Renal cortical epithelial cell (primary cell): Measurements from ENCODE around the gene YIF1A. TPM values are rescaled to one million over a fixed set of nuclear protein-coding genes. Genes with fewer than 3 reads are reported as not detected.
A peak's percentile ranks its signal among the peaks of the same experiment; 100 is the strongest.
"Not testable (repeated sequence)": the region's sequence is repeated elsewhere in the genome, so short reads cannot be mapped to it uniquely, and the experiment has no call there.

ENCODE experiments used
- DNase-seq: peaks from one replicate; pipeline ENCODE4 v3.0.0-alpha.2; 2011; ENCODE audit warnings: low read depth
- total RNA-seq: library from RNA; depleted of rRNA; stranded (reverse); fragments of >200 nt; gene quantifications from 2 replicates; pipeline ENCODE4 v1.2.3, GENCODE V29; 2014

YIF1A gene
- total RNA-seq, 1 donor from 2014 or later: 87.7 TPM

DNA sequence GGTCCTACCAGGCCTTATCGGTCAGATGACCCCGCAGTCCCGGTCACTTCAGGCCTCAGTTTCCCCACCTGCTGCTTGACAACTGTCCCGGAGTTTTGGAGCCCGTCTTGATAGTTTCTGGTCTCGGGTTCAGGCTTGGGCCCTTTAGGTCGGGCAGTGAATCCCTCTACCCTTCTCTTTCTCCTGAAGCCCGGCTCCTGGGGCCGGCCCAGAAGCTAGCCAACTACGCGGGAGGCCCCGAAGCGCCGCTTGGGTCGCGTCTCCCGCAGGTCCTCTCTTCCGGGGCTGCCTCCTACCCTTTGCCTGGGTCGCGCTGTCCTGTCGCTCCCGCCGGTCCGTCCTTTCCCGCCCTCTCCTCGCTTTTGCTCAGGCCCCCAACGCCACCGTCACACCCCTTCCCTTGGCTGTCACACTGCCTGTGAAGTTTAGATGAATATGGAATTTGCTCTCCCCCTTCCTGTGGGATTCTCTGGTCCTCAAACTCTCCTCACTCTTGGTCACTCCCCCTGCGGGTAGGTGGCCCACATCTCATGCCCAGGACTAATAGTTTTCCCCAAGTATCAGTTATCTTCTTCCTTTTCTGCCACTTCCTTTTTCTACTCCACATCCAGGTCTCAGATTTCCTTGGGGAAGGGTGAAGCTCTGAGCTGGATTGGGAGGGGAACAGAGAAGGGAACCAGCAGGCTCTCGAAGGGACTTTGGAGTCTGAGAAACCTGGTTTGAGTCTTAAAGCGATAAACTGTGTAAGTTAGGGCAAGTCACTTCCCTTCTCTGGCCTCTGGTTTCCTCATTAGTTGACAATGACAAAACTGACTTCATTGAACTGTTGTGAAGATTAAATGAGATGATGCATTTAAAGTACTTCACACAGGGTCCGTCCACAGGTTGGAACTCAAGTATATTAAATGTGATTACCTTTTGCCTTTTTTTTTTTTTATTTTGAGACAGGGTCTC lies 19.7 kb downstream of the YIF1A start:
- DNase-seq: no peak

DNA sequence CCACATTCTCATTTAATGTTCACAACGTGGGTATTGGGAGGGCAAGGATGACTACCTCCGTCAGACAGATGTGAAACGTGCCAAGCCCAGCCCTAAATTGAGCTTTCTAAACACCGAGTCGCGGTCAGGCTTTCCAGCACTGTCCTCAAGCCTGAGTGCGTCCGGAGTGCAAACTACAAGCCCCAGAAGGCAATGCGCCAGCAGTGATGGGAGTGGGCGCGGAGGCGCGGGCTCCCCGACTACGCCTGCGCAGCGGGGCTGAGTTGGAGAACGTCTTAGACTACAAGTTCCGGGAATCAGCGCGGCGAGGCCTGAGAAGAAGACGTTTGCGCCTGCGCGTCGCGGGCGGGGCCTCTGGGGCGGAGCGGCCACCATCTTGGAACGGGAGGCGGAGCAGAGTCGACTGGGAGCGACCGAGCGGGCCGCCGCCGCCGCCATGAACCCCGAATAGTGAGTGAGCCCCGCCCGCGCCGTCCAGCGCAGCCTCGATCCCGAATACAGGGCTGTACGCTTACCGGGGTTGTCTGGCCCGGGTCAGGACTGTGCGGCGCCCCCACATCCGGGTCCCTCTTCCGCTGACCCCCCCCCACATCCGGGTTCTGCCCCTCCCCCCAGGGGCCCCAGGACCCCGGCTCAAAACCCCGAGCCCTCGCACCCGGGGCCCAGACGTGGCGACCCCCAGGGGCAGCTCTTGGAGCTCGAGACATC lies 20.5 kb downstream of the YIF1A start, which contains the start of gene RAB1B:
TSS of gene RAB1B (plus strand) at position 396 of the 708 bp plus-strand sequence. CDS start at position 437, 41 bp downstream.
- peak; percentile 97 for DNase-seq

DNA sequence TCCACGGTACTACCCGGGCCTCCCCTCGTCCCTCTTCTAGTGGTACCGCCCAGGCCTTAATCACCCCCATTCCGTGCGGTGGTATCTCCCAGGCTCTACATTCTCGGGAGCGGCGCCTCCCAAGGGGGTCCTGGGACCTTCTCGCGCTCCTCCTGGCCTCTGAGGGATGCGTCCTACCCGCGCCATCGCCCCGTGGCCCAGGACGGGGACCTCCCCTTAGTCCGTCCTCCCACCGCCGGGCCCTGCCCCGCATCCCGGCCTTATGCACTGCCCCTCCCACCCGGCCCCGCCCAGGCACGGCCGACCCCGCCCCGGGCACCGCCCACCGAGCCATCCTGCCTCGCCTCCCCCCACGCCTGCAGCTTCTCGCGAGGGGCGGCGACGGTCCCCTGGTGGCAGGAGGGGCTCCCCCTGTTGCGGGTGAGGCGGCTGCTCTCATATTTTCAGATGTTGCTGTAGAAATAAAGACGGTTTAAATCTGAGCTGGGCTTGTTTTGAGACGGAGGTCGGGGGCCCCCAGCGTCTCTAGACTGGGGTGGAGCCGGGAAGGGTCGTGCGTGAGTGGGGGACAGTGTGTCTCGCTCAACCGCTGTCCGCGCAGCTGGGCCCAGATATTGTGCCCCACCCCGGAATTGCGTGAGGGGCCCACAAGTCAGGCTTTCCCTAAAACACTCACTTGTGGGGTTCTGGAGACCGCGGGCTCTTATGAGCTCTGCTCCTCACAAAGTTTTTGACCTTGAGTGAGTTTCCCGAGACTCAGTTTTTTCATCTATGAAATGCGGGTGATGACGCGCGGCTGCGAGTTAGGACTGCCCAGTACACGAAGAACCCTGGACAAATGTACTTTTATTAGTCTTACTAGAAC lies 21.3 kb downstream of the YIF1A start:
- peak; percentile 40 for DNase-seq

DNA sequence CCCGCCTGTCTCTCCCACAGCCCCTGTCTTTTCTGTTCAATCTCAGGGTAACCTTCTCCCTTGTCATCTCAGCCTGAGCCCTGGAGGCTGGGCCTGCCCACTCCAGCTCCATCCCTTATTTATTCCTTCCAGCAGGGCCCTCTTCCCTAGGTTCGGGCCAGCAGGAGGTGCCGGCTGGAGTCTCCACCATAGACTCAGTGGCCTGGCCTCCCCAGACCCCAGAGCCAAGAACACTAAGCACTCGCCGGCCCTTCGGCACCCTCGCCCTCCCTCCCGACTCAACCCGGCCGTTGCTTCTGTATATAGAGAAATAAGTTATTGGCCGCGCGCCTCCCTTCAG lies 21.9 kb downstream of the YIF1A start:
- no peak for DNase-seq

DNA sequence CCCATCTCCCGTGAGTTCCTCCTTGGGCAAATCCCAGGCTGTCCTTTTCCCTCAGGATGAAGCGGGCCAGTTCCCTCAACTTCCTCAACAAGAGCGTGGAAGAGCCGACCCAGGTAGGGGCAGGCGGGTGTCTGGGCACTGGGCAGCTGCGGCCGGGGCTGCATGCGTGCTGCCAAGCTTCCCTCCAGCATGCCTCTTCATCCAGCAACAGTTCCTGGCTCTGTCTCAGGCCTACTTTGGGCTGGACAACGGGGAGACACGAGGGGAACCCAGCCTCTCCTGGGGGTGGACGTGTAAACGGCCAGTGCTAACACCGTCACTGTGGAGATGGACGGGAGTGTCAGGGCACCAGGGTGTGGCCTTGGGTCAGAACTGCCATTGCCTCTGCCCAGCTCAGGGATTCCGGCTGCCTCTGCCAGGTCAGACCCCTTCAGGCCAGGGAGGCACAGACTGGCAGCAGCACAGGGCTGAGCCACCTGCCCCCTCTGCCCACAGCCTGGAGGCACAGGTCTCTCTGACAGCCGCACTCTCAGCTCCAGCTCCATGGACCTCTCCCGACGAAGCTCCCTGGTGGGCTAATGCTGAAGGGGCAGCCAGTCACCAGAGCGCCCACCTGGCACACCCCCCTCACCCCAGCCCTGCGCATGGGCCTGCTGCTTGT lies 22.4 kb downstream of the YIF1A start:
- no peak for DNase-seq

DNA sequence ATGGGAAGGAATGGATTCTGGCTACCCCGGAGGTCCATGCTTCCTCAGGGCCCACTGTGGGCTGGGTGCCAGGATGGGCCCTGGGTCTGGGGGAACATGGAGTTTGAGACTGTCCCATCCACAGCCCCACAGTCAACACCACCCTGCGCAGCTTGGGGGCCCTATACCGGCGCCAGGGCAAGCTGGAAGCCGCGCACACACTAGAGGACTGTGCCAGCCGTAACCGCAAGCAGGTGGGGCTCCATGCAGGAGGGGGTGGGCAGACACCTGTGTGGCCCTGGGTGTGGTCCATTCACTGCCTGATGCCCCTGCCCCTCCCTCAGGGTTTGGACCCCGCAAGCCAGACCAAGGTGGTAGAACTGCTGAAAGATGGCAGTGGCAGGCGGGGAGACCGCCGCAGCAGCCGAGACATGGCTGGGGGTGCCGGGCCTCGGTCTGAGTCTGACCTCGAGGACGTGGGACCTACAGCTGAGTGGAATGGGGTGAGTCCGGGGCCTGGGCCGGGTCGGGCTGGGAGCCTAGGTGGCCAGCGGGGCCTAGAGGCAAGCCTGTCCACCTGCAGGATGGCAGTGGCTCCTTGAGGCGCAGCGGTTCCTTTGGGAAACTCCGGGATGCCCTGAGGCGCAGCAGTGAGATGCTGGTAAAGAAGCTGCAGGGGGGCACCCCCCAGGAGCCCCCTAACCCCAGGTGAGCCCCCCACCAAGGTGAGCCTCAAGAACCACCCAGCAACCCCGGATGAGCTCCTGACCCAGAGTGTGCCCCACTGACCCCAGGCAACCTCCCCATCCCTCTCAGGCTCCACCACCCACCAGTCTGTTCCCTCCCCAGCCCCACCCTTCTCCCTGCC lies 23.2 kb downstream of the YIF1A start:
- DNase-seq: no peak

DNA sequence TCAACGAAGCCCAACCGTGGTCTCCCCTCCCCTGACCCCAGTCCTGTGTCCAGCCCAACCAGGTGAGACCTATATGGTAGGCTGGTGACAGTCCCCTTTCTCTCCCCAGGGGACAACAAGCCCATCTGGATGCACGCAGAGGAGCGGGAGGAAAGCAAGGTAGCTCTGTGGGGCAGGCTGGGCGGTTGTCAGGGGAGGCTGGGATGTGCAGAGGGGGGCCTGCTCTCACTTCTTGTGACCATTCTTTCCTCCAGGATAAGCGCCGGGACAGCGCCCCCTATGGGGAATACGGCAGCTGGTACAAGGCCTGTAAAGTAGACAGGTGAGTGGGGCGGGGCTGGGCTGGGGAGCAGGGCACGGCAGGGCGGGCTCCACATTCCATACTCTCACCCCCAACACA lies 24.0 kb downstream of the YIF1A start:
- DNase-seq: no peak

DNA sequence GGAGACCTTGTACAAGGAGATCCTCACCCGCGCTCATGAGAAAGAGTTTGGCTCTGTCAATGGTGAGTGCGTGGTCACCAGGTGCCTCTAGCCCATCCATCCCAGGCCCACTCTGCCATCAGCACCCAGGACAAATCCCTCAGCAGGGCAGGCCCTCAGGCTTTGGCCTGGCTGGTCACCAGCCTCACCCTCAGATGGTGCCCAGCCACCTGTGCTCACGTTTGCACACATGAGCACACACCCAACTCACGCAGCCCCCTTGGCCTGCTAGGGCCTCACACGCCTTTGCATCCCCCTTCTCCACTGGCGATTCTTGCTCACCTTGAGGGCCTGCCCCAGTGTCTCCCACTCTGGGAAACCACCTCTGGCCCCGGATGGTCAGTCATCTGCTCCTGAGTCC lies 24.6 kb downstream of the YIF1A start:
- DNase-seq: no peak

DNA sequence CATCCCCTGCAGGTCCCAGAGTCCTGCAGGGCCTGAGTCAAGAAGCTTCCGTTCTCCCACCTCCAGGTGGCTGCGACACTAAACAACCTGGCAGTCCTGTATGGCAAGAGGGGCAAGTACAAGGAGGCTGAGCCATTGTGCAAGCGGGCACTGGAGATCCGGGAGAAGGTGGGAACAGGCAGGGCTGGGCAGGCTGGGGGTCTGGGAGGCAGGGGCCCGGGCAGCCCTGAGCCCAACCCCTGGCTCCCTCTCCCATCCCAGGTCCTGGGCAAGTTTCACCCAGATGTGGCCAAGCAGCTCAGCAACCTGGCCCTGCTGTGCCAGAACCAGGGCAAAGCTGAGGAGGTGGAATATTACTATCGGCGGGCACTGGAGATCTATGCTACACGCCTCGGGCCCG lies 25.2 kb downstream of the YIF1A start:
- DNase-seq: no peak

DNA sequence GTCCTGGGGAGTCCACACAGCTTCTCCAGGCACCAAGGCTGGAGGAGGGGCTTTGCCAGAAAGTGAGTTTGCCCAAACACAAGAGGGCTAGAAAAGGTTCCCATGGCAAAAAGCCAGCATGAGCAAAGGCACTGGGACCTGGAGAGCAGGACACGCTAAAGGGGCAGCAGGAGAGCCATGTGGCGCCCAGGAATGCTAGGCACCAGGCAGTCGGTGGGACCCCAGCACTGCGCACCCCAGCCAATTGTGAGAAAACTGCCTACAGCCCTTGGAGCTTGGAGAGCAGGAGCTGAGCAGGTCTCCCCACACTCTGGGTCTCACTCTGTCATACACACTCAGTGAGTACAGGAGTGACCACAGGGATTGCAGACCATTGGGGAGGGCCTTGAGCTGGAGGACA lies 25.7 kb downstream of the YIF1A start:
- no peak for DNase-seq

DNA sequence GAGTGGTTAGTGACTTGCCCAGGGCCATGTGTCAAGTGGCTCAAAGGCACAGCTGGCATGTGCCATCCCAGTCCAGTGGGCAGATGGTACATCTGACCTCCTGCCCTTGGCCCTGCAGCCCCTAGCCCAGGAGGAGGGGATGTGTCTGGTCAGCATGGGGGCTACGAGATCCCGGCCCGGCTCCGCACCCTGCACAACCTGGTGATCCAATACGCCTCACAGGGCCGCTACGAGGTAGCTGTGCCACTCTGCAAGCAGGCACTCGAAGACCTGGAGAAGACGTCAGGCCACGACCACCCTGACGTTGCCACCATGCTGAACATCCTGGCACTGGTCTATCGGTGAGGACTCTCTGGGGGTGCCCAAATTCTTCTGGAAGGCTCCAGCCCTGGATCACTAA lies 26.2 kb downstream of the YIF1A start:
- no peak for DNase-seq

DNA sequence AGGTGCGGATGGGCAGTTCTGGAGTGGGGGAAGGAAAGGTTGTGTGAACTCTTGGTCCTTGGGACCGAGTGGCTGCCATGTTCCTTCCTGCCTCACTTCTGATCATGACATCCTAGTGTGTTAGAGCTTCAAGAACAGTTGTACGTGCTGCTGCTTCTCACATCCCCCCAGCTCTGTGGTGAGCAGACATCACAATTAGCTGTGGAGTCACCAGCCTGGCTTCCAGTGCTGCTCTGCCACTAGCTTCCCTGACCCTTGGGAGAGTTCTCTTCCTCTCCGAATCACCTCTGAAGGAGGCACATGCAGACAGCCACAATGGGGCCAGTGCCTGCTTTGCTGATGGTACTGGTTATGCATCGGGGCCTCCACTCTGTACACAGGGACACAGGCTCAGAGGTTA lies 26.8 kb downstream of the YIF1A start:
- no peak for DNase-seq

DNA sequence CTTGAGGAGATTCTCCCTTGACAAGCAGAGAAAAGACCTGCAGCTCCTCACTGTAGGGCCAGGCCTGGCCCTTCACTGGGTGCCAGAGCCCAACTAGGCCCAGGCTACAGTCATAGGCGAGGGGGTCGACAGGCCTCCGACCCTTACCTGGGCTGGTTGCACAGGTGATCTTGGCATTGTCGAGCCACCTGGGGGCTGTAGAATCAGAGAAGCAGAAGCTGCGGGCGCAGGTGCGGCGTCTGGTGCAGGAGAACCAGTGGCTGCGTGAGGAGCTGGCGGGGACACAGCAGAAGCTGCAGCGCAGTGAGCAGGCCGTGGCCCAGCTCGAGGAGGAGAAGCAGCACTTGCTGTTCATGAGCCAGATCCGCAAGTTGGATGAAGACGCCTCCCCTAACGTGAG lies 27.4 kb downstream of the YIF1A start:
- DNase-seq: no peak

DNA sequence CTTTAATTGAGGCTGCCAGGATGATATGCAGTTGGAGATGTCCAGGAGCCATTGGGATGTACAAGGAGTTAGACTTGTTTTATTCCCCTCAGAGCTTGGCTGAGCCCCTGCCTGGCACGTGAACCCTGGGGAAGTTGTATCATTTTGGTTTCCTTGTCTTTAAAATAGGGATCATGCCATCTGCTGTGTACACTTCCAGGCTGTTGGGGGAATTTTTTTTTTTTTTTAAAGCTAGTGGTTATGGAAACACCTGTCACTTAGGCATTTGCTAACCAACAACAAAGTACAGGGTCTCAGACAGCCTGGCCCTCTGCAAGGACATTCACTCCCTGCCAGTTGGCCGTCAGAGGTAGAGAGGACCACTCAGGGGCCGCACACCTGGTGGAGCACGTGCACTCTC lies 29.0 kb downstream of the YIF1A start:
- no peak for DNase-seq

DNA sequence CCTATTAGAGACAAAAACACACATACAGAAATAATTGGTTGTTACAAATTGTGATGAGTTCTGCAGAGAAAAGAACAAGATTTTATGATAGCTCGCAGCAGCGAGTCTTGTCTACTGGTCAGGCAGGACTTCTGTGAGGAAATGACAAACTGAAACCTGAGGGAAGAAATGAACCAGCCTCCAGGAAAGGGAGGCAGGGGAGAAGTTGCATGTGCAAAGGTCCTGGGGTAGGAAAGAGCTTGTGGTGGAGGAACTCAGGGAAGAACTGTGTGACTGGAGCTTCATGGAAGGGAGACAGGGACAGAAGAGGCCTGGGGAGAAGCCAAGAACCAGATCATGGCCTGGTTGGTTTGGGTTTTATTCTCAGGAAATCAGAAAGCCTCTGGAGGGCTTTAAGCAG lies 29.7 kb downstream of the YIF1A start:
- no peak for DNase-seq

DNA sequence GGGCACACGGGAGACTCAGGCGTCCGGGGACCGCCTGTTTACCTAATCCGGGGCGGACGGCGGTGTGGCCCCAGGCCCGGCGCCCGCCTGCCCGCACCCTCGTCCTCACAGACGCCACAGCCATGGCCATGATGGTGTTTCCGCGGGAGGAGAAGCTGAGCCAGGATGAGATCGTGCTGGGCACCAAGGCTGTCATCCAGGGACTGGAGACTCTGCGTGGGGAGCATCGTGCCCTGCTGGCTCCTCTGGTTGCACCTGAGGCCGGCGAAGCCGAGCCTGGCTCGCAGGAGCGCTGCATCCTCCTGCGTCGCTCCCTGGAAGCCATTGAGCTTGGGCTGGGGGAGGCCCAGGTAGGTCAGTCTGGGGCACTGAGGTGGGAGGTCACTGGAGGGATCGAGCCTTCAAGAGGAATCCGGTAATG lies 30.5 kb downstream of the YIF1A start:
- DNase-seq: no peak

DNA sequence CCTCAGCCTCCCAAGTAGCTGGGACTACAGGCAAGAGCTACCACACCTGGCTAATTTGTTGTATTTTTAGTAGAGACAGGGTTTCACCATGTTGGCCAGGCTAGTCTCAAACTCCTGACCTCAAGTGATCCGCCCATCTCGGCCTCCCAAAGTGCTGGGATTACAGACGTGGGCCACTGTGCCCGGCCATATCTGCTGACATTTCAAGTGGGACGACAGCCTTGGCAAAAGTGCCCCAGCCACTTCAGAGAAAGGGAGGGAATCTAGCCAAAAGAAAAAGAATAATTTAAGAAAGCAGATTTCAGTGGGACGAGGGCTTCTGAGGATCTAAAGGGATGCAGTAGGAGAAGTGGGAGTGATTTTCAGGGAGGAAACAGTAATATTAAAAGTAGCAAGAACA lies 35.9 kb downstream of the YIF1A start:
- not testable (repeated sequence) for DNase-seq

DNA sequence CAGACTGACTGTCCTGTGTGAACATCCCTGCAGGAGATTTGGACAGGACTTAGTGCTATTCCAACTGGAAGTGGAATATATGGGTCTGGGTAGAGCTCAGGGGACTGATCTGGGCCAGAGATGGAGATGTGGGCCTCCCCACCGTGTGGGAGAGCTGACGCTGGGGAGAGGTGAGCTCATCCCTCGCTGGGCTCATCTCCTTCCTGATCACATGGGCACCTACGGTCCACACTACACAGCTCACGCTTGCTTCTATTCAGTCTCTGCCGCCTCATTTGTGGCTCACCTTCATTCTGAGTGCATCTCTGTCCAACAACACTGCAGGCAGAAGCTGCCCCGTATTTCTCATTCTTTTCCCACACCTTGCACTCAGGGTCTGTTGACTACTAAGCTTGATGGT lies 37.1 kb downstream of the YIF1A start:
- DNase-seq: no peak

DNA sequence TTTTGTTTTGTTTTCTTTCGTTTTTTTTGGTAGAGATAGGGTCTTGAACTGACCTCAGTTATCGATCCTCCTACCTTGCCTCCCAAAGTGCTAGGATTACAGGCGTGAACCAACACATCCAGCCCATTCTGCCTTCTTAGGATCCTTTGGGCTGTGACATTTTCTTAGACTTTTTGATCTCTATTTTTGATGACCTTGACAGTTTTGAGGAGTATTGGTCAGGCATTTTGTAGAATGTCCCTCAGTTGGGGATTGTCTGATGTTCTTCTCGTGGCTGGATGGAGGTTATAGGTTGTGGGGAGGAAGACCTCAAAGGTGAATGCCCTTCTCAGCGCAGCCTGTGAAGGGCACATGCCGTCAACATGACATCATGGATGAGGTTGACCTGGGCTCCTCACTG lies 40.0 kb downstream of the YIF1A start:
- DNase-seq: no peak

DNA sequence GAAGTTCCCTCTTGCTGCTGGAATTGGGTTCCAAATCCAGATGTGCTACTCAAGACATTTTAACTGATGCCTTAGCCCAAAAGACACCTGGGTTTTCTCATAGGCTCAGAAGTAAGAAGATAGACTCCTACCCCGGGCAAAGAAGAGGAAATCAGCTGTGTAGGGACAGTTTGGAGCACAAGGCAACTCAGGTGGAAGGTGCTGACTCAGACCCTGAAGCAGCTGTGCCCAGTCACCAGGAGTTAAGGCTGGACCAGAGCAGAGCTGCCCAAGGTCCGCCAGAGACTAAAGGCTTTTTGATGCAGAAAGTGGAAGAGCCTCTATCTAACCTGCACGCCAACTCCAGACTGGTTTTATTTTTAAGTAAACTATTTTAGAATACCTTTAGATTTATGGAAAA lies 41.1 kb downstream of the YIF1A start:
- DNase-seq: no peak

DNA sequence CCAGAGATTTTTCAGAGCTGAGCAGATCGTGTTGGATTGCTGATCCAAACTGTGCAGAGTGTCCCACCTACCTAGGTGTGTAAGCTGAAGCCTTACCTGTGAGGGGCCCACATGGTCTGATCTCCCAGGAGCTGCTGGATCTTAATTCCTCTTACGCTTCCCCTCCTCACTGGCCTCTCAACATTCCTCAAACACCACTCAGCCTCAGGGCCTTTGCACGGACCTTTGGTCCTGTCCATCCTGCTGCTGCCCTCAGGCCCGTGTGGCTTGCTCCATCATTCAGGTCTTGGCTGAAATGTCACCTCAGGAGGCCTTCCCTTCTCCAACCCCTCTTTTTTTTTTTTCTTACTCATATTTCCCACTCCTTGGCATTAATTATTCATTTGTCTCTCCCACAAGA lies 41.6 kb downstream of the YIF1A start:
- peak; percentile 38 for DNase-seq
